Choroid plexus epithelial cell (primary cell): ENCODE measurements around the gene POLE3.

Experiments
- DNase-seq: peaks from one replicate; pipeline ENCODE4 v3.0.0-alpha.2; 2010; ENCODE audit warnings: low read depth
- H3K4me3 ChIP-seq: 2 replicates; pipeline ENCODE4 v1.5.1; 2011; ENCODE audit warnings: low read depth, mild to moderate bottlenecking, control low read depth, low read length, moderate library complexity
- CTCF ChIP-seq: conservative IDR thresholded peaks from 2 replicates; pipeline ENCODE4 v1.5.1; 2011; ENCODE audit warnings: low read depth, mild to moderate bottlenecking, control low read depth, inconsistent platforms, low read length, moderate library complexity

POLE3 gene

GRCh38 chr9:113376634-113377567 is 33.6 kb downstream of the POLE3 start, which contains the start of gene HDHD3:
HDHD3 (minus strand) TSS chr9:113376986; CDS start chr9:113374354, 2,632 bp downstream.
- DNase-seq: peak; percentile 74
- no peak for TF ChIP-seq CTCF
- peak within 1 kb of the TSS; percentile 86 for H3K4me3 ChIP-seq

- no peak for TF ChIP-seq CTCF
- DNase-seq: no peak
- H3K4me3 ChIP-seq: no peak overlapping the region
Observed at GRCh38 chr9:113375057-113376023, 35.1 kb downstream of the POLE3 start.

- H3K4me3 ChIP-seq: no peak overlapping the region
- DNase-seq: no peak
- TF ChIP-seq CTCF: no peak
Observed at GRCh38 chr9:113373676-113374392, 36.6 kb downstream of the POLE3 start.

- no peak for TF ChIP-seq CTCF
- DNase-seq: no peak
- no peak overlapping the region for H3K4me3 ChIP-seq
Observed at GRCh38 chr9:113373256-113373655, 37.2 kb downstream of the POLE3 start.

- TF ChIP-seq CTCF: no peak
- no peak for DNase-seq
- H3K4me3 ChIP-seq: no peak overlapping the region
Observed at GRCh38 chr9:113372059-113372458, 38.4 kb downstream of the POLE3 start.

- no peak for DNase-seq
- TF ChIP-seq CTCF: no peak
- no peak overlapping the region for H3K4me3 ChIP-seq
Observed at GRCh38 chr9:113370806-113371325, 39.6 kb downstream of the POLE3 start.
